Kidney (tissue), 14 donors: ENCODE data around the gene FAM107B. TPM values are rescaled to one million over a fixed set of nuclear protein-coding genes. Genes with fewer than 3 reads are reported as not detected.

Source experiments
- DNase-seq, 5 donors: peaks; one replicate each; pipeline ENCODE4 v3.0.0-alpha.2; 2013 to 2020
- FAIRE-seq: peaks from 2 replicates; lab custom pipeline; 2012; peaks lifted over from hg19 to GRCh38; lab: Jason Lieb, UNC
- H3K27ac ChIP-seq, 2 donors: one replicate each; pipeline ENCODE4 v1.7.0; 2013; ENCODE audit warnings: low read depth in 2 of 2, low read length in 2 of 2, inconsistent platforms in 1 of 2
- H3K27me3 ChIP-seq: one replicate; pipeline ENCODE4 v1.7.1; 2013; ENCODE audit warnings: low read length, inconsistent platforms; ENCODE audit not compliant: control insufficient read depth, insufficient read depth
- H3K36me3 ChIP-seq, 3 donors: one replicate each; pipeline versions ENCODE4 v1.7.0 to v1.7.1; 2013; ENCODE audit warnings: low read length in 3 of 3, control low read depth in 1 of 3, inconsistent platforms in 1 of 3; ENCODE audit not compliant: insufficient read depth in 3 of 3, control insufficient read depth in 2 of 3
- H3K4me1 ChIP-seq, 3 donors: one replicate each; pipeline versions ENCODE4 v1.7.0 to v1.7.1; 2013; ENCODE audit warnings: low read length in 3 of 3, inconsistent platforms in 1 of 3, low read depth in 1 of 3; ENCODE audit not compliant: control insufficient read depth in 2 of 3, insufficient read depth in 2 of 3
- H3K4me3 ChIP-seq, 3 donors: one replicate each; pipeline versions ENCODE4 v1.7.0 to v1.8.1; 2013; ENCODE audit warnings: low read length in 3 of 3, control low read depth in 1 of 3, inconsistent platforms in 1 of 3
- H3K9ac ChIP-seq, 3 donors: one replicate each; pipeline versions ENCODE4 v1.7.0 to v1.7.1; 2013; ENCODE audit warnings: low read length in 3 of 3, control low read depth in 1 of 3, inconsistent platforms in 1 of 3
- H3K9me3 ChIP-seq, 3 donors: one replicate each; pipeline versions ENCODE4 v1.7.0 to v1.7.1; 2013; ENCODE audit warnings: low read length in 3 of 3, control low read depth in 1 of 3, inconsistent platforms in 1 of 3; ENCODE audit not compliant: control insufficient read depth in 2 of 3, insufficient read depth in 1 of 3
- CTCF ChIP-seq: IDR thresholded peaks from 3 replicates; pipeline ENCODE4 v1.5.1; 2012; ENCODE audit warnings: mild to moderate bottlenecking, moderate library complexity, borderline replicate concordance; ENCODE audit not compliant: insufficient read depth; ENCODE audit errors: extremely low read depth
- intact Hi-C: fragments of 100-400 bp; cut with DNase I; formaldehyde crosslinking; loops from one replicate; pipeline ENCODE4 v1.11.1; 2022
- polyA plus RNA-seq: library from polyadenylated mRNA; stranded (reverse); fragments of 350-450 nt; fragmentation: Illumina TruSeq; extraction: RNeasy Lipid Tissue Mini Kit (QIAGEN cat#74804); gene quantifications from one replicate; pipeline ENCODE4 v1.2.3, GENCODE V29; 2014; ENCODE audit warnings: low read depth, low replicate concordance; ENCODE audit not compliant: insufficient read depth
- total RNA-seq: library from RNA; stranded (reverse); fragmentation: NEBNext Ultra II Directional; extraction: Animal tissue kit (Norgen Biotek cat#: 25700); gene quantifications from one replicate; pipeline ENCODE4 v1.2.1, GENCODE V29; 2021
- donor health status: control.
- donor health status: control.
- donor health status: control.
- donor health status: control.
- donor health status: control.
- donor health status: DM: yes; HTN: yes; CAD: no.
- donor health status: Normal renal cell carcinoma (clear cell type).

Gene FAM107B
- total and polyA plus RNA-seq, 2 donors from 2014 or later, result 105 to 122 TPM

GRCh38 chr10:14736600-14737081 is 38.1 kb downstream of the FAM107B start:
- intact Hi-C loops, result no loop called here
- peak; percentile 55 for FAIRE-seq
- peak overlapping the region; percentile 53 to 81 for H3K27ac ChIP-seq

GRCh38 chr10:14736043-14736442 is 38.7 kb downstream of the FAM107B start:
- Histone ChIP-seq H3K36me3 (no peaks in the 10 kb centered on the region), H3K27me3 (no peaks in the 10 kb centered on the region), H3K27ac (peak overlapping the region; percentile 26 to 81), H3K9me3 (no peaks in the 10 kb centered on the region), H3K4me1 (peaks cover 0 to 18% (median 9%) of the 10 kb centered on the region in 3 donors), H3K9ac (no peak overlapping the region), H3K4me3 (peak overlapping the region in 1 of 3 donors; percentile 8)
- no peak for DNase-seq
- FAIRE-seq, result no peak
- intact Hi-C loops, result no loop called here
- TF ChIP-seq CTCF, result no peak

More at GRCh38 chr10:14736600-14737081, 38.1 kb downstream of the FAM107B start:
- TF ChIP-seq CTCF, result no peak
- Histone ChIP-seq H3K4me3 (peak overlapping the region in 1 of 3 donors; percentile 8), H3K27me3 (no peaks in the 10 kb centered on the region), H3K9ac (no peak overlapping the region), H3K36me3 (no peaks in the 10 kb centered on the region), H3K9me3 (no peaks in the 10 kb centered on the region), H3K4me1 (peaks cover 0 to 20% (median 9%) of the 10 kb centered on the region in 3 donors)
- peak in 4 of 5 donors; percentile 41 to 80 (median 74) for DNase-seq

- H3K4me1 ChIP-seq, result peaks cover 0 to 5% (median 5%) of the 10 kb centered on the region in 3 donors
- H3K36me3 ChIP-seq, result no peaks in the 10 kb centered on the region
- DNase-seq (no peak), FAIRE-seq (no peak)
- no peaks in the 10 kb centered on the region for H3K9me3 ChIP-seq
- intact Hi-C loops, result no loop called here
- no peak for TF ChIP-seq CTCF
- H3K27ac ChIP-seq, result no peak overlapping the region
- no peak overlapping the region for H3K9ac ChIP-seq
- no peaks in the 10 kb centered on the region for H3K27me3 ChIP-seq
- H3K4me3 ChIP-seq, result no peak overlapping the region
Measured at GRCh38 chr10:14731875-14732512, 42.7 kb downstream of the FAM107B start.
